Spleen (tissue), 7 donors: Measurements from ENCODE around the gene ZBTB44.
"Not testable (repeated sequence)": the region's sequence is repeated elsewhere in the genome, so short reads cannot be mapped to it uniquely, and the experiment has no call there.

Experiments used
- CTCF ChIP-seq, 11 experiments: fragments of 200-600 bp in 7 of 11; fragments of 450-650 bp in 4 of 11; sonication (generic) in 4 of 11; IDR thresholded peaks in 8 of 11; conservative IDR thresholded peaks in 3 of 11; 1 replicate in 7 of 11; 2 replicates in 4 of 11; pipeline versions ENCODE4 v1.4.0 to v1.8.0; 2016 to 2021; ENCODE audit warnings: antibody characterized with exemption in 11 of 11, inconsistent platforms in 4 of 11, mild to moderate bottlenecking in 1 of 11
- POLR2A ChIP-seq, 3 donors: fragments of 450-650 bp; IDR thresholded peaks; one replicate each; pipeline ENCODE4 v1.5.1; 2017; ENCODE audit warnings: antibody characterized with exemption in 3 of 3, mild to moderate bottlenecking in 1 of 3
- POLR2AphosphoS5 ChIP-seq, 3 donors: sonication (generic); formaldehyde crosslinking; IDR thresholded peaks; one replicate each; pipeline ENCODE4 v1.5.1; 2017; ENCODE audit warnings: antibody characterized with exemption in 3 of 3
- donor health status: DM: no; HTN: no; CAD: no; lungs with moderate emphysema.
- donor health status: DM: no; HTN: no; CAD: no.
- donor health status: DM: no; HTN: no; CAD: no.

- TF ChIP-seq CTCF (IDR thresholded peaks at IDR 0.05 in 8 of 11, conservative IDR thresholded peaks at IDR 0.05 in 3 of 11); POLR2AphosphoS5 (IDR thresholded peaks at IDR 0.05); POLR2A (IDR thresholded peaks at IDR 0.05): not testable (repeated sequence)
Observed at GRCh38 chr11:130233888-130234287, 80.8 kb downstream of the ZBTB44 start.
